ENCODE results near the gene KIF2C. TPM values are rescaled to one million over a fixed set of nuclear protein-coding genes. Genes with fewer than 3 reads are reported as not detected.

The KIF2C gene
- total and polyA plus RNA-seq, 2 experiments from 2014 or later: 5.8 to 6.7 TPM

DNA sequence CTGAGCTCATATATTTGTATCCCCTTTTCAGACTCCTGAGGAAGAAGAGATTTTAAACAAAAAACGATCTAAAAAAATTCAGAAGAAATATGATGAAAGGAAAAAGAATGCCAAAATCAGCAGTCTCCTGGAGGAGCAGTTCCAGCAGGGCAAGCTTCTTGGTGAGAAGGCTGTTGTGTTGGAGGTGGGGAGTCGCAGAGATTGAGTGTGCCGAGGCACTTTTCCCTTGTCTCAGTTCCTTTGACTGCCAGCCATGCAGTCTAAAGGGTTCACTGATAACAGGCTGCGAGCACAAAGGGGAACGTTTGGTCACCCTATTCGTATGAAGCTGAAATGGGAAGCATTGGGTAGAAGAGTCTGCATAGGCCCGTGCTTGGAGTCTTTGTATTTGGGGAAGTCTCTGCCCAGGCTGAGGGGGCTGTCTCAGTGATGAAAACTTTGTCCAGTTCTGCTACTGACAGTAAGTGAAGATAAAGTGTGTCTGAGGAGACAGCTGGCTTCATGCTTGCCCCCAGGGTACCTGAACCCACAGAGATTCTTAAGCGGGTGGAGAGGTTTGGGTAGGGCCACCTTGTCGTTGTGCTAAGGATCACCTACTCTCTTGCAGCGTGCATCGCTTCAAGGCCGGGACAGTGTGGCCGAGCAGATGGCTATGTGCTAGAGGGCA lies 38.5 kb downstream of the KIF2C start:
- Histone ChIP-seq H3K9me3 (ENCODE audit: low read depth) (no peaks in the 10 kb centered on the region), H2AFZ (no peak overlapping the region), H3K4me3 (no peak overlapping the region), H3K4me1 (ENCODE audit: insufficient read depth) (peaks cover 6% of the 10 kb centered on the region), H3K36me3 (replicated peaks; ENCODE audit: insufficient read depth, low read depth) (no peaks in the 10 kb centered on the region), H3K9me2 (replicated peaks; ENCODE audit: insufficient read depth) (no peaks in the 10 kb centered on the region), H3K79me2 (peaks cover 34% of the 10 kb centered on the region), H3K4me2 (peak overlapping the region; percentile 90), H4K20me1 (ENCODE audit: insufficient read depth, poor library complexity, severe bottlenecking) (peaks cover 25% of the 10 kb centered on the region), H3K27ac (no peak overlapping the region), H3K27me3 (no peaks in the 10 kb centered on the region)
- no peak for DNase-seq (ENCODE audit: low spot score)
- 86% methylated on average over 13 of the region's 13 CpGs for WGBS (ENCODE audit: low lambda C conversion rate, missing lambda C conversion rate)
- TF ChIP-seq EZH2phosphoT487 (IDR thresholded peaks at IDR 0.05; ENCODE audit: low read depth, severe bottlenecking, unreplicated experiment) (no peak), EZH2 (IDR thresholded peaks at IDR 0.05; ENCODE audit: borderline replicate concordance) (no peak)
- TF ChIP-seq, protein P1, sequence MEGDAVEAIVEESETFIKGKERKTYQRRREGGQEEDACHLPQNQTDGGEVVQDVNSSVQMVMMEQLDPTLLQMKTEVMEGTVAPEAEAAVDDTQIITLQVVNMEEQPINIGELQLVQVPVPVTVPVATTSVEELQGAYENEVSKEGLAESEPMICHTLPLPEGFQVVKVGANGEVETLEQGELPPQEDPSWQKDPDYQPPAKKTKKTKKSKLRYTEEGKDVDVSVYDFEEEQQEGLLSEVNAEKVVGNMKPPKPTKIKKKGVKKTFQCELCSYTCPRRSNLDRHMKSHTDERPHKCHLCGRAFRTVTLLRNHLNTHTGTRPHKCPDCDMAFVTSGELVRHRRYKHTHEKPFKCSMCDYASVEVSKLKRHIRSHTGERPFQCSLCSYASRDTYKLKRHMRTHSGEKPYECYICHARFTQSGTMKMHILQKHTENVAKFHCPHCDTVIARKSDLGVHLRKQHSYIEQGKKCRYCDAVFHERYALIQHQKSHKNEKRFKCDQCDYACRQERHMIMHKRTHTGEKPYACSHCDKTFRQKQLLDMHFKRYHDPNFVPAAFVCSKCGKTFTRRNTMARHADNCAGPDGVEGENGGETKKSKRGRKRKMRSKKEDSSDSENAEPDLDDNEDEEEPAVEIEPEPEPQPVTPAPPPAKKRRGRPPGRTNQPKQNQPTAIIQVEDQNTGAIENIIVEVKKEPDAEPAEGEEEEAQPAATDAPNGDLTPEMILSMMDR (IDR thresholded peaks at IDR 0.05; ENCODE audit: poor library complexity): no peak

DNA sequence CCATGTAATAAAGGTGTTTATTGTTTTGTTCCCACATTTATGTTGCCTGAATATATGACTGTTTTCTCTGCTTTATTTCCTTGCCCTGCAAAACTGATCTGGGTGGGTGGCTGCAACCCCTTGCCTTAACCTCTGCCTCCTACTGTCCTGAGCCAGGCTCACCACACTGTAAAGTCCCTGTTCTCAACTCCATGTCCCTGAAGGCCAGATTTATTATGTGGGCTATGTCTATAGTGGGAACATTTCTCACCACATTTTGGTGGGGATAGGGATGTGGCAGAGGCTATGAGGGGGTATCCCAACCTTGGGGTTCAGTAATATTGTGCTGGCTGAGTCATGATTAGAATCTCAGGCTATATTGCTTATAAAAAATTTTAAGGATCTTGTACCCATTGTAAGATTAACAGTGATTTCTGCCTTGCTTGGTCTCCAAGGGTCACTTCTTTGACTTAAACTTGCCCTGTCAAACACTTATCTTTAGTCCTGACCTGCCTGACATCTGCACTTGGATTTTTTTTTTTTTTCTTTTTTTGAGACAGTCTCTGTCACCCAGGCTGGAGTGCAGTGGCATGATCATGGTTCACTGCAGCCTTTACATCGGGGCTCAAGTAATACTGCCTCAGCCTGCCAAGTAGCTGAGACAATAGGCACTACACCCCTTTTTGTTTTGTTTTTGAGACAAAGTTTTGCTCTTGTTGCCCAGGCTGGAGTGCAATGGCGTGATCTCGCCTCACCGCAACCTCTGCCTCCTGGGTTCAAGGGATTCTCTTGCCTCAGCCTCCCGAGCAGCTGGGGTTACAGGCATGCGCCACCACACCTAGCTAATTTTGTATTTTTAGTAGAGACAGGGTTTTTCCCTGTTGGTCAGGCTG lies 39.3 kb downstream of the KIF2C start:
- H3K4me1 ChIP-seq (ENCODE audit: insufficient read depth): peaks cover 9% of the 10 kb centered on the region
- peaks cover 25% of the 10 kb centered on the region for H4K20me1 ChIP-seq (ENCODE audit: insufficient read depth, poor library complexity, severe bottlenecking)
- DNase-seq (ENCODE audit: low spot score): no peak
- H3K27ac ChIP-seq: no peak overlapping the region
- H2AFZ ChIP-seq: no peak overlapping the region
- peak overlapping the region; percentile 90 for H3K4me2 ChIP-seq
- WGBS (ENCODE audit: low lambda C conversion rate, missing lambda C conversion rate): 98% methylated on average over 6 of the region's 6 CpGs
- no peaks in the 10 kb centered on the region for H3K9me3 ChIP-seq (ENCODE audit: low read depth)
- H3K9me2 ChIP-seq (replicated peaks; ENCODE audit: insufficient read depth): no peaks in the 10 kb centered on the region
- peaks cover 34% of the 10 kb centered on the region for H3K79me2 ChIP-seq
- TF ChIP-seq EZH2 (IDR thresholded peaks at IDR 0.05; ENCODE audit: borderline replicate concordance): no peak
- TF ChIP-seq, protein P1 (IDR thresholded peaks at IDR 0.05; ENCODE audit: poor library complexity): no peak
- no peak for TF ChIP-seq EZH2phosphoT487 (IDR thresholded peaks at IDR 0.05; ENCODE audit: low read depth, severe bottlenecking, unreplicated experiment)
- no peaks in the 10 kb centered on the region for H3K36me3 ChIP-seq (replicated peaks; ENCODE audit: insufficient read depth, low read depth)
- no peak overlapping the region for H3K4me3 ChIP-seq
- no peaks in the 10 kb centered on the region for H3K27me3 ChIP-seq

DNA sequence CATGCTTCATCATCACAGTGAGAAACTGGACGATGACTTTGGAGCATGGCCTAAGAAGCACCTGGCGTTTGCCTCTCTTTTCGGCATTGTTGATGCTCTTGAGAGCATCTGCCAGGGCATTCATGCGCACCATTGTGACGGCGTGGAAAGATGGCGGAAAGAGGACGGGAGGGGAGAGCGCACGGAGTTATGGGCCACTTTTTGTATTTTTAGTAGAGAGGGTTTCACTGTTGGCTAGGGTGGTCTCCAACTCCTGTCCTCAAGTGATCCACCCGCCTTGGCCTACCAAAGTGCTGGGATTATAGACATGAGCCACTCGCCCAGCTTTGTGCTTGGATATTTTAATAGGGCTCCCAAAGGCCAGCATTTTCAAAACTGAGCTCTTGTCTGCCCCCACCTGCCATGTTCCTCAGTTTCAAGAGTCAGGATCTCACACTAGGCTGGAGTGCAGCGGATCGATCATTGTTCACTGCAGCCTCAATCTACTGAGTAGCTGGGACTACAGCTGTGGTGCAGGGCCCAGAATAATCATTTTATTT lies 41.0 kb downstream of the KIF2C start:
- no peaks in the 10 kb centered on the region for H3K9me3 ChIP-seq (ENCODE audit: low read depth)
- H3K4me1 ChIP-seq (ENCODE audit: insufficient read depth): peaks cover 20% of the 10 kb centered on the region
- TF ChIP-seq EZH2phosphoT487 (IDR thresholded peaks at IDR 0.05; ENCODE audit: low read depth, severe bottlenecking, unreplicated experiment): no peak
- no peak for TF ChIP-seq EZH2 (IDR thresholded peaks at IDR 0.05; ENCODE audit: borderline replicate concordance)
- TF ChIP-seq, protein P1 (IDR thresholded peaks at IDR 0.05; ENCODE audit: poor library complexity): no peak
- no peak overlapping the region for H3K27ac ChIP-seq
- H3K79me2 ChIP-seq: peaks cover 27% of the 10 kb centered on the region
- no peaks in the 10 kb centered on the region for H3K9me2 ChIP-seq (replicated peaks; ENCODE audit: insufficient read depth)
- H2AFZ ChIP-seq: no peak overlapping the region
- no peak for DNase-seq (ENCODE audit: low spot score)
- peaks cover 25% of the 10 kb centered on the region for H4K20me1 ChIP-seq (ENCODE audit: insufficient read depth, poor library complexity, severe bottlenecking)
- H3K4me3 ChIP-seq: no peak overlapping the region
- no peaks in the 10 kb centered on the region for H3K27me3 ChIP-seq
- H3K36me3 ChIP-seq (replicated peaks; ENCODE audit: insufficient read depth, low read depth): no peaks in the 10 kb centered on the region
- no peak overlapping the region for H3K4me2 ChIP-seq
- 97% methylated on average over 14 of the region's 14 CpGs for WGBS (ENCODE audit: low lambda C conversion rate, missing lambda C conversion rate)

All from hepatocyte (in vitro differentiated cells).